HEK293 (cell line): ENCODE results near the gene TEX36.
A peak's percentile ranks its signal among the peaks of the same experiment; 100 is the strongest.

Experiments used
- KLF10 ChIP-seq: fragments of 450-650 bp; IDR thresholded peaks from 2 replicates; pipeline ENCODE4 v1.5.1; 2018; ENCODE audit warnings: missing biosample characterization, mild to moderate bottlenecking, missing genetic modification characterization
- KLF16 ChIP-seq: fragments of 450-650 bp; formaldehyde crosslinking; IDR thresholded peaks from 2 replicates; pipeline ENCODE4 v1.5.1; 2017; ENCODE audit warnings: missing biosample characterization, missing genetic modification characterization
- KLF8 ChIP-seq: fragments of 450-650 bp; formaldehyde crosslinking; IDR thresholded peaks from 2 replicates; pipeline ENCODE4 v1.5.1; 2016; ENCODE audit warnings: missing biosample characterization, missing genetic modification characterization
- MZF1 ChIP-seq: fragments of 450-650 bp; formaldehyde crosslinking; IDR thresholded peaks from 2 replicates; pipeline ENCODE4 v1.5.1; 2017; ENCODE audit warnings: missing biosample characterization, missing genetic modification characterization, borderline replicate concordance
- PRDM1 ChIP-seq: fragments of 450-650 bp; formaldehyde crosslinking; IDR thresholded peaks from 2 replicates; pipeline ENCODE4; 2016; ENCODE audit warnings: missing biosample characterization, missing genetic modification characterization
- SP3 ChIP-seq: fragments of 450-650 bp; formaldehyde crosslinking; IDR thresholded peaks from 2 replicates; pipeline ENCODE4 v1.5.1; 2016; ENCODE audit warnings: missing biosample characterization, missing genetic modification characterization
- ZBTB21 ChIP-seq: fragments of 450-650 bp; formaldehyde crosslinking; IDR thresholded peaks from 2 replicates; pipeline ENCODE4 v1.5.1; 2017; ENCODE audit warnings: missing biosample characterization, missing genetic modification characterization
- ZFHX2 ChIP-seq: fragments of 450-650 bp; formaldehyde crosslinking; conservative IDR thresholded peaks from 2 replicates; pipeline ENCODE4 v1.5.1; 2016; ENCODE audit warnings: missing biosample characterization, missing genetic modification characterization
- ZNF132 ChIP-seq: fragments of 450-650 bp; formaldehyde crosslinking; IDR thresholded peaks from 2 replicates; pipeline ENCODE4 v1.5.1; 2017; ENCODE audit warnings: missing biosample characterization, missing genetic modification characterization, borderline replicate concordance
- ZNF184 ChIP-seq: fragments of 450-650 bp; IDR thresholded peaks from 2 replicates; pipeline ENCODE4 v1.5.1; 2018; ENCODE audit warnings: missing biosample characterization, mild to moderate bottlenecking, missing genetic modification characterization
- ZNF24 ChIP-seq: fragments of 450-650 bp; formaldehyde crosslinking; IDR thresholded peaks from 2 replicates; pipeline ENCODE4 v1.5.1; 2016; ENCODE audit warnings: missing biosample characterization, missing genetic modification characterization
- ZNF341 ChIP-seq: fragments of 450-650 bp; formaldehyde crosslinking; IDR thresholded peaks from 2 replicates; pipeline ENCODE4; 2016; ENCODE audit warnings: low read depth, missing biosample characterization, missing genetic modification characterization
- ZNF366 ChIP-seq: fragments of 450-650 bp; formaldehyde crosslinking; conservative IDR thresholded peaks from 2 replicates; pipeline ENCODE4 v1.5.1; 2016; ENCODE audit warnings: missing biosample characterization, missing genetic modification characterization
- ZNF394 ChIP-seq: fragments of 450-650 bp; formaldehyde crosslinking; IDR thresholded peaks from 2 replicates; pipeline ENCODE4 v1.5.1; 2016; ENCODE audit warnings: missing biosample characterization, missing genetic modification characterization, mild to moderate bottlenecking, moderate library complexity, borderline replicate concordance
- ZNF600 ChIP-seq: fragments of 450-650 bp; formaldehyde crosslinking; IDR thresholded peaks from 2 replicates; pipeline ENCODE4 v1.5.1; 2016; ENCODE audit warnings: missing biosample characterization, missing genetic modification characterization
- ZNF629 ChIP-seq: fragments of 450-650 bp; formaldehyde crosslinking; IDR thresholded peaks from 2 replicates; pipeline ENCODE4 v1.5.1; 2017; ENCODE audit warnings: missing biosample characterization, missing genetic modification characterization
- ZNF677 ChIP-seq: fragments of 450-650 bp; IDR thresholded peaks from 2 replicates; pipeline ENCODE4 v1.5.0; 2018; ENCODE audit warnings: missing biosample characterization, mild to moderate bottlenecking, missing genetic modification characterization, moderate library complexity
- ZNF791 ChIP-seq: fragments of 450-650 bp; formaldehyde crosslinking; IDR thresholded peaks from 2 replicates; pipeline ENCODE4 v1.5.1; 2016; ENCODE audit warnings: missing biosample characterization, missing genetic modification characterization
- ZXDB ChIP-seq: fragments of 450-650 bp; formaldehyde crosslinking; IDR thresholded peaks from 2 replicates; pipeline ENCODE4 v1.5.1; 2016; ENCODE audit warnings: missing biosample characterization, missing genetic modification characterization
- TF ChIP-seq, protein P1 (sequence below): fragments of 450-650 bp; IDR thresholded peaks from 2 replicates; pipeline ENCODE4 v1.5.1; 2018; ENCODE audit warnings: missing biosample characterization, mild to moderate bottlenecking, missing genetic modification characterization
- TF ChIP-seq, protein P2 (sequence below): fragments of 450-650 bp; formaldehyde crosslinking; IDR thresholded peaks from 2 replicates; pipeline ENCODE4 v1.5.1; 2016; ENCODE audit warnings: missing biosample characterization, missing genetic modification characterization
- TF ChIP-seq, protein P3 (sequence below): fragments of 450-650 bp; formaldehyde crosslinking; IDR thresholded peaks from 2 replicates; pipeline ENCODE4 v1.5.1; 2017; ENCODE audit warnings: missing biosample characterization, missing genetic modification characterization
- TF ChIP-seq, protein P4 (sequence below): fragments of 450-650 bp; formaldehyde crosslinking; IDR thresholded peaks from 2 replicates; pipeline ENCODE4 v1.5.1; 2016; ENCODE audit warnings: missing biosample characterization, missing genetic modification characterization
- TF ChIP-seq, protein P5 (sequence below): fragments of 450-650 bp; formaldehyde crosslinking; IDR thresholded peaks from 2 replicates; pipeline ENCODE4 v1.5.1; 2016; ENCODE audit warnings: missing biosample characterization, missing genetic modification characterization

TEX36 gene

DNA sequence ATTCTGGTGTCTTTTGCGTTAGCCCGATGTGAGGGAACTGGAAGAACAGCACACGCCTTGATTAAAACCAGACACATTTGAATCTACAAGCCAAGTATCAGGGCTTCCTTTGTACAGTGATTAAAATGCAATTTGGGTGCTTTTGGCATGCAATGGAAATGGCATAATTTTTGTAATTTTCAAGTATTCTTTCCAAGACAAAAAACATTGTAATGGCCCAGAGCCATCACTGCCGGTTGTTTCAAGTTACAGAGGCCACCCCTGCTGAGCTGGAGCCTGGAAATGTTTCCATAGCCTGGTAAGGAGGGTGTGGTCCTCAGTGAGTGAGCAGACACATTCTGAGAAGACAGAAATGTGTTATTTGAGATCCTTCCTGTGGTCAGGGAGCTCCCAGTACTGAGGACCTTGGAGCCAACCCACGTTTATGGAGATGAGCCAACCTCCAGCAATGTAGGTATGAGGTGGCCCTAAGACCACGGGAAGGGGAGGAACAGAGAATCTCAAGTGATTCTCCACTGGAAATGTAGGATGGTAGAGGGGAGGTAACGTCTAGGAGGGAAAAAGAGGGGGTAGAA, 20.9 kb downstream of the TEX36 start (continued):
- TF ChIP-seq ZNF394 (tag by site-specific recombination) (peak; percentile 48; the same call in 1 of the 2 replicates), ZNF629 (tag by site-specific recombination) (peak; percentile 61; the same call in 1 of the 2 replicates), ZBTB21 (0 out of 2 replicates have a peak, but pooled peaks have one; percentile 31), ZNF677 (no peak), PRDM1 (tag by site-specific recombination) (no peak), ZNF366 (tag by site-specific recombination) (peak; percentile 86), ZNF600 (tag by site-specific recombination) (peak; percentile 88), KLF10 (tag by site-specific recombination) (peak; percentile 93), KLF16 (tag by site-specific recombination) (0 out of 2 replicates have a peak, but pooled peaks have one; percentile 29), SP3 (tag by site-specific recombination) (0 out of 2 replicates have a peak, but pooled peaks have one; percentile 36), MZF1 (0 out of 2 replicates have a peak, but pooled peaks have one; percentile 15), ZNF341 (tag by site-specific recombination) (0 out of 2 replicates have a peak, but pooled peaks have one; percentile 4), KLF8 (tag by site-specific recombination) (peak; percentile 66; the same call in 1 of the 2 replicates), ZNF132 (tag by site-specific recombination) (no peak), ZNF24 (0 out of 2 replicates have a peak, but pooled peaks have one; percentile 29), ZFHX2 (peak; percentile 63), ZNF791 (tag by site-specific recombination) (no peak), ZXDB (peak; percentile 62), ZNF184 (0 out of 2 replicates have a peak, but pooled peaks have one; percentile 23)
- TF ChIP-seq, protein P1, sequence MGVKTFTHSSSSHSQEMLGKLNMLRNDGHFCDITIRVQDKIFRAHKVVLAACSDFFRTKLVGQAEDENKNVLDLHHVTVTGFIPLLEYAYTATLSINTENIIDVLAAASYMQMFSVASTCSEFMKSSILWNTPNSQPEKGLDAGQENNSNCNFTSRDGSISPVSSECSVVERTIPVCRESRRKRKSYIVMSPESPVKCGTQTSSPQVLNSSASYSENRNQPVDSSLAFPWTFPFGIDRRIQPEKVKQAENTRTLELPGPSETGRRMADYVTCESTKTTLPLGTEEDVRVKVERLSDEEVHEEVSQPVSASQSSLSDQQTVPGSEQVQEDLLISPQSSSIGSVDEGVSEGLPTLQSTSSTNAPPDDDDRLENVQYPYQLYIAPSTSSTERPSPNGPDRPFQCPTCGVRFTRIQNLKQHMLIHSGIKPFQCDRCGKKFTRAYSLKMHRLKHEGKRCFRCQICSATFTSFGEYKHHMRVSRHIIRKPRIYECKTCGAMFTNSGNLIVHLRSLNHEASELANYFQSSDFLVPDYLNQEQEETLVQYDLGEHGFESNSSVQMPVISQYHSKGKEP = peak; percentile 52; the same call in 1 of the 2 replicates
- TF ChIP-seq, protein P2, sequence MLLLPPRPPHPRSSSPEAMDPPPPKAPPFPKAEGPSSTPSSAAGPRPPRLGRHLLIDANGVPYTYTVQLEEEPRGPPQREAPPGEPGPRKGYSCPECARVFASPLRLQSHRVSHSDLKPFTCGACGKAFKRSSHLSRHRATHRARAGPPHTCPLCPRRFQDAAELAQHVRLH (tag by site-specific recombination) = 0 out of 2 replicates have a peak, but pooled peaks have one; percentile 31
- TF ChIP-seq, protein P3, sequence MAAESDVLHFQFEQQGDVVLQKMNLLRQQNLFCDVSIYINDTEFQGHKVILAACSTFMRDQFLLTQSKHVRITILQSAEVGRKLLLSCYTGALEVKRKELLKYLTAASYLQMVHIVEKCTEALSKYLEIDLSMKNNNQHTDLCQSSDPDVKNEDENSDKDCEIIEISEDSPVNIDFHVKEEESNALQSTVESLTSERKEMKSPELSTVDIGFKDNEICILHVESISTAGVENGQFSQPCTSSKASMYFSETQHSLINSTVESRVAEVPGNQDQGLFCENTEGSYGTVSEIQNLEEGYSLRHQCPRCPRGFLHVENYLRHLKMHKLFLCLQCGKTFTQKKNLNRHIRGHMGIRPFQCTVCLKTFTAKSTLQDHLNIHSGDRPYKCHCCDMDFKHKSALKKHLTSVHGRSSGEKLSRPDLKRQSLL = peak; percentile 81
- TF ChIP-seq, protein P4, sequence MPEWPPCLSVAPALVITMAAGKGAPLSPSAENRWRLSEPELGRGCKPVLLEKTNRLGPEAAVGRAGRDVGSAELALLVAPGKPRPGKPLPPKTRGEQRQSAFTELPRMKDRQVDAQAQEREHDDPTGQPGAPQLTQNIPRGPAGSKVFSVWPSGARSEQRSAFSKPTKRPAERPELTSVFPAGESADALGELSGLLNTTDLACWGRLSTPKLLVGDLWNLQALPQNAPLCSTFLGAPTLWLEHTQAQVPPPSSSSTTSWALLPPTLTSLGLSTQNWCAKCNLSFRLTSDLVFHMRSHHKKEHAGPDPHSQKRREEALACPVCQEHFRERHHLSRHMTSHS (tag by site-specific recombination) = no peak
- TF ChIP-seq, protein P5, sequence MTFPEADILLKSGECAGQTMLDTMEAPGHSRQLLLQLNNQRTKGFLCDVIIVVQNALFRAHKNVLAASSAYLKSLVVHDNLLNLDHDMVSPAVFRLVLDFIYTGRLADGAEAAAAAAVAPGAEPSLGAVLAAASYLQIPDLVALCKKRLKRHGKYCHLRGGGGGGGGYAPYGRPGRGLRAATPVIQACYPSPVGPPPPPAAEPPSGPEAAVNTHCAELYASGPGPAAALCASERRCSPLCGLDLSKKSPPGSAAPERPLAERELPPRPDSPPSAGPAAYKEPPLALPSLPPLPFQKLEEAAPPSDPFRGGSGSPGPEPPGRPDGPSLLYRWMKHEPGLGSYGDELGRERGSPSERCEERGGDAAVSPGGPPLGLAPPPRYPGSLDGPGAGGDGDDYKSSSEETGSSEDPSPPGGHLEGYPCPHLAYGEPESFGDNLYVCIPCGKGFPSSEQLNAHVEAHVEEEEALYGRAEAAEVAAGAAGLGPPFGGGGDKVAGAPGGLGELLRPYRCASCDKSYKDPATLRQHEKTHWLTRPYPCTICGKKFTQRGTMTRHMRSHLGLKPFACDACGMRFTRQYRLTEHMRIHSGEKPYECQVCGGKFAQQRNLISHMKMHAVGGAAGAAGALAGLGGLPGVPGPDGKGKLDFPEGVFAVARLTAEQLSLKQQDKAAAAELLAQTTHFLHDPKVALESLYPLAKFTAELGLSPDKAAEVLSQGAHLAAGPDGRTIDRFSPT (tag by site-specific recombination) = peak; percentile 33; the same call in 1 of the 2 replicates
